Stomach (tissue), 4 donors: ENCODE measurements around the gene SLC25A33.

ENCODE experiments used
- POLR2A ChIP-seq, 4 donors: fragments of 450-650 bp; IDR thresholded peaks; one replicate each; pipeline ENCODE4 v1.6.1; 2016; ENCODE audit warnings: antibody characterized with exemption in 4 of 4, control low read depth in 2 of 4, mild to moderate bottlenecking in 1 of 4, moderate library complexity in 1 of 4
- POLR2AphosphoS5 ChIP-seq, 3 donors: sonication (generic); formaldehyde crosslinking; IDR thresholded peaks; one replicate each; pipeline ENCODE4 v1.6.1; 2016; ENCODE audit warnings: antibody characterized with exemption in 3 of 3
- TF ChIP-seq, protein P1 (sequence below), 7 experiments: fragments of 450-650 bp in 4 of 7; fragments of 200-600 bp in 3 of 7; sonication (generic) in 3 of 7; IDR thresholded peaks; one replicate each; pipeline ENCODE4 v1.5.1; 2016 to 2019; ENCODE audit warnings: antibody characterized with exemption in 7 of 7, control low read depth in 2 of 7, mild to moderate bottlenecking in 1 of 7

DNA sequence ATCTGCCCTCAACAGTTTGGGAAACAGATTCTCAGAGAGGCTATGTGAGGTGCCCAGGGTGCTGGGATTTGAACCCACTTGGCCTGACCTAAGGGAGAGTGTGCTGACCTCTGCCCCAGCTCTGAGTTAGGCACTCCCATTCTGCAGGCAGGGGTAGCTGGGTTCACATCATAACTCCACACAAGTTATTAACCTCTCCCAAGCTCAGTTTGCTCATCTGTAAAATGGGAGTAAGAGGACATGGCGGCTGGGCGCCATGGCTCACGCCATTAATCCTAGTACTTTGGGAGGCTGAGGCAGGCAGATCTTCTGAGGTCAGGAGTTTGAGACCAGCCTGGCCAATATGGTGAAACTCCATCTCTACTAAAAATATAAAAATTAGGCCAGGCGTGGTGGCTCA, 8.9 kb upstream of the SLC25A33 start:
- TF ChIP-seq, protein P1, sequence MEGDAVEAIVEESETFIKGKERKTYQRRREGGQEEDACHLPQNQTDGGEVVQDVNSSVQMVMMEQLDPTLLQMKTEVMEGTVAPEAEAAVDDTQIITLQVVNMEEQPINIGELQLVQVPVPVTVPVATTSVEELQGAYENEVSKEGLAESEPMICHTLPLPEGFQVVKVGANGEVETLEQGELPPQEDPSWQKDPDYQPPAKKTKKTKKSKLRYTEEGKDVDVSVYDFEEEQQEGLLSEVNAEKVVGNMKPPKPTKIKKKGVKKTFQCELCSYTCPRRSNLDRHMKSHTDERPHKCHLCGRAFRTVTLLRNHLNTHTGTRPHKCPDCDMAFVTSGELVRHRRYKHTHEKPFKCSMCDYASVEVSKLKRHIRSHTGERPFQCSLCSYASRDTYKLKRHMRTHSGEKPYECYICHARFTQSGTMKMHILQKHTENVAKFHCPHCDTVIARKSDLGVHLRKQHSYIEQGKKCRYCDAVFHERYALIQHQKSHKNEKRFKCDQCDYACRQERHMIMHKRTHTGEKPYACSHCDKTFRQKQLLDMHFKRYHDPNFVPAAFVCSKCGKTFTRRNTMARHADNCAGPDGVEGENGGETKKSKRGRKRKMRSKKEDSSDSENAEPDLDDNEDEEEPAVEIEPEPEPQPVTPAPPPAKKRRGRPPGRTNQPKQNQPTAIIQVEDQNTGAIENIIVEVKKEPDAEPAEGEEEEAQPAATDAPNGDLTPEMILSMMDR (IDR thresholded peaks at IDR 0.05): no peak
- TF ChIP-seq POLR2A (IDR thresholded peaks at IDR 0.05) (no peak), POLR2AphosphoS5 (IDR thresholded peaks at IDR 0.05) (no peak)
